ENCODE measurements around the gene CLDN19.

DNA sequence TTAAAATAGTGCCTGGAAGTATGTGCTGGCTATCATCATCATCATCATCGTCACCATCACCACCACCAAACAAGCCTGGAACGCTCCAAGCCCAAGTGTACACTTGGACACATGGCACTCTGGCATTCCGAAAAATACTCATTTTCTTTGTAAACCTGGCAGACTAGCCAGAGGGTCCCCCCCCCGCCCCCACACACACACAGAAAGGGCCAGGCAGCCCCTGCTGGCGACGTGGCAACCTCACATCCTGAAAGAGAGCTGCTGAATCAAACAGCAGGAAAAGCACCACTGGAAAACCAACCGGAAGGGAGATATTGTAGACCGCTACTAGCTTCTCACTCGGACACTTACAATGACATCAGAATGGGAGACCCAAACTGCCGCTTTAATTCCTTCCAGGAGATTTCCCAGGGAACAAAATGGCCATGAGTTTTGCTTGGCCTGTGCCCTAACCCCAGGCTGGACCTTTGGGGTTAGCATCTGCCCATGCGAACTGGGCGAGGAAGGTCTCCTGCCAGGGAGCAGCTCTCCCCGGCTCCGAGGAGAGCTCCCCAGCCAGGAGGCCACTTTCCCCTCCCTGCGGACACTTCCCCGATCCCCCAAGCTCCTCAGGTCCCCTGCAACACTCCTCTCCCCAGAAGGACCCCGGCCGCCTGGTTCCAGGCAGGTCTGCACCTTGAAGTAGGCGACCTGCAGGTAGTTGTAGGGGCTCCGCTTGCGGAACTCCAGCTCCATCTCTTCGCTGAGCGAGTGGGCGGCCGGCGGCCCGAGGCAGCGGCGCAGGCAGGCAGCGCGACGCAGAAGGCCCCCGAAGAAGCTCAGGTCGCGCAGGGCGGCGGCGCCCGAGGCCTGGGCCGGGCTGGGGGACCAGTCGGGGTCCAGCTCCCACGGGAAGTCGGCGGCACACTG, 26.1 kb upstream of the CLDN19 start:
- TF ChIP-seq POLR2A (IDR thresholded peaks at IDR 0.05; ENCODE audit: extremely low read depth, insufficient read length) (no peak), MYC (IDR thresholded peaks at IDR 0.05; ENCODE audit: low read depth, low read length) (no peak)
- TF ChIP-seq, protein P1, sequence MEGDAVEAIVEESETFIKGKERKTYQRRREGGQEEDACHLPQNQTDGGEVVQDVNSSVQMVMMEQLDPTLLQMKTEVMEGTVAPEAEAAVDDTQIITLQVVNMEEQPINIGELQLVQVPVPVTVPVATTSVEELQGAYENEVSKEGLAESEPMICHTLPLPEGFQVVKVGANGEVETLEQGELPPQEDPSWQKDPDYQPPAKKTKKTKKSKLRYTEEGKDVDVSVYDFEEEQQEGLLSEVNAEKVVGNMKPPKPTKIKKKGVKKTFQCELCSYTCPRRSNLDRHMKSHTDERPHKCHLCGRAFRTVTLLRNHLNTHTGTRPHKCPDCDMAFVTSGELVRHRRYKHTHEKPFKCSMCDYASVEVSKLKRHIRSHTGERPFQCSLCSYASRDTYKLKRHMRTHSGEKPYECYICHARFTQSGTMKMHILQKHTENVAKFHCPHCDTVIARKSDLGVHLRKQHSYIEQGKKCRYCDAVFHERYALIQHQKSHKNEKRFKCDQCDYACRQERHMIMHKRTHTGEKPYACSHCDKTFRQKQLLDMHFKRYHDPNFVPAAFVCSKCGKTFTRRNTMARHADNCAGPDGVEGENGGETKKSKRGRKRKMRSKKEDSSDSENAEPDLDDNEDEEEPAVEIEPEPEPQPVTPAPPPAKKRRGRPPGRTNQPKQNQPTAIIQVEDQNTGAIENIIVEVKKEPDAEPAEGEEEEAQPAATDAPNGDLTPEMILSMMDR (IDR thresholded peaks at IDR 0.05; ENCODE audit: low read depth, low read length), result peak; percentile 24
- TF ChIP-seq, protein P2, sequence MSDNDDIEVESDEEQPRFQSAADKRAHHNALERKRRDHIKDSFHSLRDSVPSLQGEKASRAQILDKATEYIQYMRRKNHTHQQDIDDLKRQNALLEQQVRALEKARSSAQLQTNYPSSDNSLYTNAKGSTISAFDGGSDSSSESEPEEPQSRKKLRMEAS (IDR thresholded peaks at IDR 0.05; ENCODE audit: low read depth, low read length), result no peak

Measured in NB4 (cell line).